Measurements from ENCODE around the gene ACSL1.

The ACSL1 gene

DNA sequence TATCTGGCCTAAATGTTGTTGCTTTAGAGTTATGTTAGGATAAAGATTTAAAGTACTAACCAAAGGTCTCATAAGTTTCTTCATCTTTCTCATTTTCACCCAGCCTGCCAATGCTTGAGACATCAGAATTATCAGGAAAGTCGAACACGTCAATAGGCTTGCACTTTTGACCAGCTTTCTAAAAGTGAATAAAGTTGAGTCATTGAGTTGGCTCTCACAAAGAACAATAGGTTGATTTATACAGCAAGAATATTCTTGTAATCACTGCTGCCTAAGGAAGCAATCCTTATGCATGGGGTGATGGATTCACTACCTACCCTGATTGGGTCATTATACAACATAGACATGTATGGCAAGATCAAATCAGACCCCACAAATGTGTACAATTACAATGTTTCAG lies 96.9 kb downstream of the ACSL1 start:
- peaks cover 23% of the 10 kb centered on the region for H3K4me1 Mint-ChIP-seq (ENCODE audit: low read depth)
- no peak overlapping the region for H3K4me3 Mint-ChIP-seq
- no peak overlapping the region for H3K27ac Mint-ChIP-seq
- H3K9me3 Mint-ChIP-seq, result no peaks in the 10 kb centered on the region
- H3K27me3 Mint-ChIP-seq, result no peaks in the 10 kb centered on the region
- peaks cover 74% of the 10 kb centered on the region for H3K36me3 Mint-ChIP-seq (ENCODE audit: low read depth)

DNA sequence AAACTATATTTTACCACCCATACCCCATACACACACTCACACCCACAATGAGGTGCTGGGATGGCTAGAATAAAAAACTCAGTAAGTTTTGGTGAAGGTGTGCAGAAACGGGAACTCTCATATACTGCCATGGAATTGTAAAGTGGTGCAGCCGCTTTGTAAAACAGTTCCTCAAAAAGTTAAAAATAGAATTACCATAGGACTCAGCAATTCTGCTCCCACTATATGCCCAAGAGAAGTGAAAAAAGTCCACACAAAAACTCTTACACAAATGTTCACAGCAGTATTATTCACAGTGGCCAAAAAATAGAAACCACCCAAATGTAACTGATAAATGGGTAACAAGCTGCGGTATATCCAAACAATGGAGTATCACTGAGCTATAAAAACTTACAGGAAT lies 98.3 kb downstream of the ACSL1 start:
- H3K9me3 Mint-ChIP-seq, result no peaks in the 10 kb centered on the region
- peaks cover 13% of the 10 kb centered on the region for H3K4me1 Mint-ChIP-seq (ENCODE audit: low read depth)
- H3K27ac Mint-ChIP-seq, result no peak overlapping the region
- H3K4me3 Mint-ChIP-seq, result no peak overlapping the region
- peaks cover 78% of the 10 kb centered on the region for H3K36me3 Mint-ChIP-seq (ENCODE audit: low read depth)
- H3K27me3 Mint-ChIP-seq, result no peaks in the 10 kb centered on the region

DNA sequence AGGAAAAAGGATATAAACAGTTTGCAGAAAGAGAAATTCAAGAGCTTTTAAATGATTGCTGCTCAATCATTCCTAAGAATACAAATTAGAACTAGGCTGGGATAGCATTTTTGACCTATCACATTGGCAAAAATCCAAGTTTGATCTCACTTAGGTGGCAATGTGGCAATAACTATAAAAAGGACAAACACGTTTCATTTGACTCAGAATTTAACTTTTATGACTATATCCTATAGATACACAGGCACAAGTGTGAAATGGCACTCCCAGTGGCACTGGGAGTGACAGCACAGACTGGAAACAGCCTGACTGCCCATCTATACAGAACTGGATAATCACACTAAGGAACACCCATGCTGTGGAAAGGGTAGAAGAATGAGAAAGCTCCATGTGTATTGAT lies 103.0 kb downstream of the ACSL1 start:
- Mint-ChIP-seq H3K27me3 (no peaks in the 10 kb centered on the region), H3K27ac (no peak overlapping the region), H3K36me3 (ENCODE audit: low read depth) (peaks cover 87% of the 10 kb centered on the region), H3K9me3 (peaks cover 16% of the 10 kb centered on the region), H3K4me1 (ENCODE audit: low read depth) (no peaks in the 10 kb centered on the region), H3K4me3 (no peak overlapping the region)

DNA sequence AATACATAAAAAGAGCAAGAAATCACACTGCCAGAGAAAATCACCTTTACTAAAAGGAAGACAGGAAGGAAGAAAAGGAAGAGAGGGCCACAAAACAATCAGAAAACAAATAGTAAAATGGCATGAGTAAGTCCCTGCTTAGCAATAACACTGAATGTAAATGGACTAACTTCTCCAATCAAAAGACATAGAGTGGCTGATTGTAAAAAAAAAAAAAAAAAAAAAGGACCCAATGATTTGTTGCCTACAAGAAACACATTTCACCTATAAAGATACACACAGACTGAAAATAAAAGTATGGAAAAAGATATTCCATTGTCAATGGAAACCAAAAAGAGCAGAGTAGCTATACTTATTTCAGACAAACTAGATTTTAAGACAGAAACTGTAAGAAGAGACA lies 104.5 kb downstream of the ACSL1 start:
- Mint-ChIP-seq H3K4me1 (ENCODE audit: low read depth) (no peaks in the 10 kb centered on the region), H3K27ac (no peak overlapping the region), H3K36me3 (ENCODE audit: low read depth) (peaks cover 87% of the 10 kb centered on the region)

DNA sequence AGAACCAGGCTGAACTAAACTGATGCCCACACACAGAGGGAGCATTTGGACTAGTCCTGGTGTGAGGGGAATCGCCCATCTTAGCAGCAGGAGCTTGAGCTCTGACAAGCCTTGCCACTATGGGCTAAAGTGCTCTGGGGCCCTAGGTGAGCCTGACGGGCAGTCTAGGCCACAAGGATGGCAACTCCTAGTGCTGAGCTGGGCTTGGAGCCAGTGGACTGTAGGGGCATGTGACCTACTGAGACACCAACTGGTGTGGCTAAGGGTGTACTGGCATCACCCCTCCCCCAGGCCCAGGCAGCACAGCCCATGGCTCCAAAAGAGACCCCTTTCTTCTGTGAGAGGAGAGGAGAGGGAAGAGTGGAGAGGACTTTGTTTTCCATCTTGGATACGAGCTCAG lies 106.4 kb downstream of the ACSL1 start:
- H3K4me3 Mint-ChIP-seq, result no peak overlapping the region
- H3K27ac Mint-ChIP-seq, result no peak overlapping the region
- no peaks in the 10 kb centered on the region for H3K4me1 Mint-ChIP-seq (ENCODE audit: low read depth)
- peaks cover 87% of the 10 kb centered on the region for H3K36me3 Mint-ChIP-seq (ENCODE audit: low read depth)
- peaks cover 16% of the 10 kb centered on the region for H3K9me3 Mint-ChIP-seq
- no peaks in the 10 kb centered on the region for H3K27me3 Mint-ChIP-seq

More for the DNA sequence above, 104.5 kb downstream of the ACSL1 start:
- Mint-ChIP-seq H3K9me3 (peaks cover 16% of the 10 kb centered on the region), H3K4me3 (no peak overlapping the region), H3K27me3 (no peaks in the 10 kb centered on the region)

DNA sequence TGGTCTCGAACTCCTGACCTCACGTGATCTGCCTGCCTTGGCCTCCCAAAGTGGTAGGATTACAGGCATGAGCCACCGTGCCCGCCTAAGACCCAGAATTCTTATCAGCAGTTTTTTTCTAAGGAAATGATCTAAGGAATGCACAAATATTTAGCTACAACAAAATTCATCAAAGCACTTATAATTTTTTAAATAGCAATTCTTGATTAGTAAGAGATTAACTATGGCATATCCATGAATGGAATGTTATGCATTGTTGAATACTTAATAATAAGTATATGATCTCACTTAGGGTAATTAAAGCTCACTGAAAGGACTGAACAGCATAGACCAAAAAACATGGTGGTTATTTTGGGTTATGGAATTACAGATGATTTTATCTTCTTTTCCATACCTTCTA lies 110.2 kb downstream of the ACSL1 start:
- H3K27me3 Mint-ChIP-seq, result no peaks in the 10 kb centered on the region
- H3K4me1 Mint-ChIP-seq (ENCODE audit: low read depth), result no peaks in the 10 kb centered on the region
- peaks cover 2% of the 10 kb centered on the region for H3K9me3 Mint-ChIP-seq
- H3K36me3 Mint-ChIP-seq (ENCODE audit: low read depth), result peaks cover 79% of the 10 kb centered on the region
- no peak overlapping the region for H3K27ac Mint-ChIP-seq
- no peak overlapping the region for H3K4me3 Mint-ChIP-seq

DNA sequence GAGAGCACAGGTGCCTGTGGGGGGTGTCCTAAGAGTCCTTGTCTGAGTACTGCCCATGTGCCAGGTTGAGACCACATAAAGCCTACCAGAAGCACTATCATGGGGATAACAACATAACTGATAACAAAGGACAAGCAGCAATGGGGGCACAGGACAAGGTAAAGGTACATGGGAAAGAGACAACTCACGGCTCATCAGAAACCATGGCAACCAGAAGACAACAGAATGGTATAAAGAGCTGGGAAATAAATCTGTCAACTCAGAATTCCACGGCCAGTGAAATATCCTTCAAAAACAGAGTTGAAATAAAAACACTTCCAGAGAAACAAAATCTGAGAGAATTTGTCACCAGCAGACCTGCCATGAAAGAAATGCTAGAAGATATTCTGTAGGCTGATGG lies 111.9 kb downstream of the ACSL1 start:
- Mint-ChIP-seq H3K27me3 (no peaks in the 10 kb centered on the region), H3K4me3 (no peak overlapping the region), H3K36me3 (ENCODE audit: low read depth) (peaks cover 79% of the 10 kb centered on the region), H3K4me1 (ENCODE audit: low read depth) (no peaks in the 10 kb centered on the region), H3K27ac (no peak overlapping the region), H3K9me3 (no peaks in the 10 kb centered on the region)

DNA sequence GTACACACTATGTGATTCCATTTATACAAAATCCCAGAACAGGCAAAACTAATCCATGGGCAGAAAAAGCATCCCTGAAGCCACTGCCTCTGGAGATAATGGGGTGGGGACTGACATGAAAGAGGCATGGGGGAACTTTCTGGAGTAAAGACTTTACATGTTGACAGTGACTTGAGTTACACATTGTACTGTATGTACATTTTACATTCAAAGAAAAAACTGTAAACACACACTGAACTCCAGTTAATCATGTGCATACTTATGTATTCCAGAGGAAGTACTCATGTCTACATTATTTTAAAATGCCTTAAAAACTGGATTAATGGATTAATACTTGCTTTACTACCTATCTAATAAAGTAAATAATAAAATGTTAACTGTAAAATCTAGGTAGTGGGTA lies 113.4 kb downstream of the ACSL1 start:
- no peaks in the 10 kb centered on the region for H3K4me1 Mint-ChIP-seq (ENCODE audit: low read depth)
- peaks cover 78% of the 10 kb centered on the region for H3K36me3 Mint-ChIP-seq (ENCODE audit: low read depth)
- H3K9me3 Mint-ChIP-seq, result no peaks in the 10 kb centered on the region
- H3K4me3 Mint-ChIP-seq, result no peak overlapping the region
- H3K27me3 Mint-ChIP-seq, result no peaks in the 10 kb centered on the region
- no peak overlapping the region for H3K27ac Mint-ChIP-seq

DNA sequence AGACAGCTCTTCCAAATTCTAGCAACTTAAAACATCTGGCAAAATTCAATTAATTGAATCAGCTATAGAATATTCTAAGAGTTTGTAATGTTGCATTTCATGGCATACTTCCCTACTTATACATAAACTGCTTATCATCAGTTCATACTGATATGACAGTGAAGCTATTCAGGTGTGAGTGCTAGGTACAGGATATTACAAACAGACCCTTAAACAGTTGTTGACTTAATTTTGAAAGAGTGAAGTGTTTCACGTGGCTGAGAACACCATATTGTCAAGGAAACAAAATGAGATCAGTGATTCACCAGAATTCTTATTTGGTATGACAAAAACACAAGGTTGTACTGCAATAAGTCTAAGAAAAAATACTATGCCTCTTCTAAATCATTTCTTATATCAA lies 119.3 kb downstream of the ACSL1 start:
- H3K4me1 Mint-ChIP-seq (ENCODE audit: low read depth), result peaks cover 6% of the 10 kb centered on the region
- peaks cover 85% of the 10 kb centered on the region for H3K36me3 Mint-ChIP-seq (ENCODE audit: low read depth)
- no peak overlapping the region for H3K27ac Mint-ChIP-seq
- H3K27me3 Mint-ChIP-seq, result no peaks in the 10 kb centered on the region
- no peaks in the 10 kb centered on the region for H3K9me3 Mint-ChIP-seq
- no peak overlapping the region for H3K4me3 Mint-ChIP-seq

DNA sequence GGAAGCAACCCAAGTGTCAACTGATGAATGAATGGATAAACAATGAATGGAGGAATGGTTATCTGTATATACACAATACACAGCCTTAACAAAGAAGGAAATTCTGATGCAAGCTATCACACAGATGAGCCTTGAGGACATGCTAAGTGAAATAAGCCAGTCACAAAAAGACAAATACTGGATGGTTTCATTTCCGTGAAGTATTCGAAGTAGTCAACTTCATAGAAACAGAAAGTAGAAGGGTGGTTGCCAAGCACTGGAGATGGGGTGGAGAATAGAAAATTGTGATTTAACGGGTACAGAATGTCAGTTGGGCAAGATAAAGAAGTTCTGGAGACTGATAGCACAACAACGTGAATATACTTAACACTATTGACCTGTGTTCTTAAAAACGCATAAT lies 120.1 kb downstream of the ACSL1 start:
- Mint-ChIP-seq H3K27me3 (no peaks in the 10 kb centered on the region), H3K36me3 (ENCODE audit: low read depth) (peaks cover 89% of the 10 kb centered on the region), H3K4me1 (ENCODE audit: low read depth) (peaks cover 6% of the 10 kb centered on the region), H3K9me3 (no peaks in the 10 kb centered on the region), H3K4me3 (no peak overlapping the region), H3K27ac (no peak overlapping the region)
